ENCODE results near the gene DTL. TPM values are rescaled to one million over a fixed set of nuclear protein-coding genes. Genes with fewer than 3 reads are reported as not detected.

Gene DTL
- total RNA-seq, 1 experiment from 2014 or later, result 22.5 TPM

DNA sequence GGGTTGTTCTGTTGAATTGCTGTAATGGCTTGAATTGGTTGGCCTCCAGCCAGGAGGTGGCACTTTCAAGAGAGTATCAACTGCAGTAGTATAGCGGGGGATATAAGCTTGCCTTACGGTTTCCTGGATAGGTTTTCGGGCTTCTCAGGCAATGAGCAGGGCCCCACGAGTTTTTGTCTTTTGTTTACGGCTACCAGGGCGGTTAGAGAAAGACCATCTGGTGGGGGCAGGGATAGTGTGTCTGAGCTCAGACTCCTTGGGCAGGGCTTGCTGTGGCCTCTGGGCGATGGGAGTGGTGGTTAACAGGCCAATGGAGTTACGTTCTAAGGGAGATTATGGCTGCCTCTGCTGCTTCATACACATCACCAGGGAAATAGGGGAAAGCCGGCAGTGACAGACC lies 62.8 kb downstream of the DTL start:
- Histone ChIP-seq H3K27ac (no peak overlapping the region), H3K9me3 (ENCODE audit: insufficient read depth, low read depth) (no peaks in the 10 kb centered on the region), H3F3A (ENCODE audit: insufficient read depth, low read depth) (no peaks in the 10 kb centered on the region), H2AFZ (no peak overlapping the region), H3K9me2 (ENCODE audit: insufficient read depth) (no peaks in the 10 kb centered on the region), H3K4me3 (no peak overlapping the region), H3K4me1 (replicated peaks; ENCODE audit: insufficient read depth) (no peaks in the 10 kb centered on the region), H4K20me1 (ENCODE audit: insufficient read depth) (no peaks in the 10 kb centered on the region), H3K79me2 (ENCODE audit: low read depth) (no peaks in the 10 kb centered on the region), H3K27me3 (ENCODE audit: insufficient read depth, low read depth) (no peaks in the 10 kb centered on the region), H3K36me3 (ENCODE audit: low read depth) (no peaks in the 10 kb centered on the region), H3K4me2 (no peak overlapping the region)
- intact Hi-C loops (cut with micrococcal nuclease; ENCODE audit: unreplicated experiment), result no loop called here
- CTCF ChIA-PET, result no interaction called here
- TF ChIP-seq CTCF (conservative IDR thresholded peaks at IDR 0.05) (no peak), EZH2 (IDR thresholded peaks at IDR 0.05; ENCODE audit: low read depth) (no peak)
- POLR2A ChIA-PET (ENCODE audit: unreplicated experiment), result no interaction called here
- BruUV-seq (replicated peaks), result no TSS peak
- DNase-seq, result no peak

GRCh38 chr1:212098771-212099170 lies 63.2 kb downstream of the DTL start:
- H3K9me3 ChIP-seq (ENCODE audit: insufficient read depth, low read depth), result no peaks in the 10 kb centered on the region
- BruUV-seq (replicated peaks), result no TSS peak
- CTCF ChIA-PET, result no interaction called here

GRCh38 chr1:212101251-212101650 lies 65.7 kb downstream of the DTL start:
- H2AFZ ChIP-seq, result no peak overlapping the region
- no TSS peak for BruUV-seq (replicated peaks)
- TF ChIP-seq EZH2 (IDR thresholded peaks at IDR 0.05; ENCODE audit: low read depth) (no peak), CTCF (conservative IDR thresholded peaks at IDR 0.05) (no peak)
- H3K4me3 ChIP-seq, result no peak overlapping the region
- no peaks in the 10 kb centered on the region for H3K9me2 ChIP-seq (ENCODE audit: insufficient read depth)
- no peak overlapping the region for H3K4me2 ChIP-seq
- no peaks in the 10 kb centered on the region for H3K4me1 ChIP-seq (replicated peaks; ENCODE audit: insufficient read depth)
- POLR2A ChIA-PET (ENCODE audit: unreplicated experiment), result no interaction called here
- H3K79me2 ChIP-seq (ENCODE audit: low read depth), result no peaks in the 10 kb centered on the region
- no peaks in the 10 kb centered on the region for H3K27me3 ChIP-seq (ENCODE audit: insufficient read depth, low read depth)
- no peaks in the 10 kb centered on the region for H3K36me3 ChIP-seq (ENCODE audit: low read depth)
- intact Hi-C loops (cut with micrococcal nuclease; ENCODE audit: unreplicated experiment), result no loop called here
- no peak for DNase-seq
- H3K9me3 ChIP-seq (ENCODE audit: insufficient read depth, low read depth), result no peaks in the 10 kb centered on the region
- CTCF ChIA-PET, result no interaction called here
- H3F3A ChIP-seq (ENCODE audit: insufficient read depth, low read depth), result no peaks in the 10 kb centered on the region
- H4K20me1 ChIP-seq (ENCODE audit: insufficient read depth), result no peaks in the 10 kb centered on the region
- H3K27ac ChIP-seq, result no peak overlapping the region

More at GRCh38 chr1:212098771-212099170, 63.2 kb downstream of the DTL start:
- no peak overlapping the region for H3K27ac ChIP-seq
- H3F3A ChIP-seq (ENCODE audit: insufficient read depth, low read depth), result no peaks in the 10 kb centered on the region
- no peaks in the 10 kb centered on the region for H3K4me1 ChIP-seq (replicated peaks; ENCODE audit: insufficient read depth)
- H3K36me3 ChIP-seq (ENCODE audit: low read depth), result no peaks in the 10 kb centered on the region
- no peak overlapping the region for H2AFZ ChIP-seq
- no peak overlapping the region for H3K4me3 ChIP-seq
- H3K79me2 ChIP-seq (ENCODE audit: low read depth), result no peaks in the 10 kb centered on the region
- intact Hi-C loops (cut with micrococcal nuclease; ENCODE audit: unreplicated experiment), result no loop called here
- no peaks in the 10 kb centered on the region for H3K27me3 ChIP-seq (ENCODE audit: insufficient read depth, low read depth)
- DNase-seq, result no peak
- POLR2A ChIA-PET (ENCODE audit: unreplicated experiment), result no interaction called here
- H4K20me1 ChIP-seq (ENCODE audit: insufficient read depth), result no peaks in the 10 kb centered on the region
- H3K9me2 ChIP-seq (ENCODE audit: insufficient read depth), result no peaks in the 10 kb centered on the region
- TF ChIP-seq EZH2 (IDR thresholded peaks at IDR 0.05; ENCODE audit: low read depth), result no peak
- no peak for TF ChIP-seq CTCF (conservative IDR thresholded peaks at IDR 0.05)
- no peak overlapping the region for H3K4me2 ChIP-seq
